Neutrophil (primary cell): ENCODE measurements around the gene LTN1.

ENCODE experiments used
- H3K27ac ChIP-seq: fragments of 200-600 bp; sonication (generic); 2 replicates; pipeline ENCODE4 v1.5.1; 2016; ENCODE audit warnings: mild to moderate bottlenecking, moderate library complexity
- H3K27me3 ChIP-seq: fragments of 200-600 bp; sonication (generic); 2 replicates; pipeline ENCODE4 v1.6.0; 2016; ENCODE audit warnings: mild to moderate bottlenecking
- H3K36me3 ChIP-seq: fragments of 200-600 bp; sonication (generic); 2 replicates; pipeline ENCODE4 v1.5.1; 2017
- H3K4me1 ChIP-seq, 2 experiments: fragments of 200-600 bp in 1 of 2; sonication (generic) in 1 of 2; 1 replicate in 1 of 2; 2 replicates in 1 of 2; pipeline versions ENCODE4 v1.5.1 to v1.6.1; 2013 to 2016; ENCODE audit warnings: low read depth in 1 of 2, low read length in 1 of 2, mild to moderate bottlenecking in 1 of 2, moderate library complexity in 1 of 2; ENCODE audit not compliant: control insufficient read depth in 1 of 2, insufficient read depth in 1 of 2
- H3K4me3 ChIP-seq, 2 experiments: fragments of 200-600 bp in 1 of 2; sonication (generic) in 1 of 2; 1 replicate in 1 of 2; 2 replicates in 1 of 2; pipeline ENCODE4 v1.5.1; 2013 to 2016; ENCODE audit warnings: low read depth in 1 of 2, low read length in 1 of 2, mild to moderate bottlenecking in 1 of 2, moderate library complexity in 1 of 2
- H3K9me3 ChIP-seq: fragments of 200-600 bp; sonication (generic); 2 replicates; pipeline ENCODE4 v1.5.1; 2016
- TF ChIP-seq, protein P1 (sequence below): fragments of 200-600 bp; sonication (generic); IDR thresholded peaks from 2 replicates; pipeline ENCODE4 v1.5.1; 2016; ENCODE audit warnings: antibody characterized with exemption

LTN1 gene

DNA sequence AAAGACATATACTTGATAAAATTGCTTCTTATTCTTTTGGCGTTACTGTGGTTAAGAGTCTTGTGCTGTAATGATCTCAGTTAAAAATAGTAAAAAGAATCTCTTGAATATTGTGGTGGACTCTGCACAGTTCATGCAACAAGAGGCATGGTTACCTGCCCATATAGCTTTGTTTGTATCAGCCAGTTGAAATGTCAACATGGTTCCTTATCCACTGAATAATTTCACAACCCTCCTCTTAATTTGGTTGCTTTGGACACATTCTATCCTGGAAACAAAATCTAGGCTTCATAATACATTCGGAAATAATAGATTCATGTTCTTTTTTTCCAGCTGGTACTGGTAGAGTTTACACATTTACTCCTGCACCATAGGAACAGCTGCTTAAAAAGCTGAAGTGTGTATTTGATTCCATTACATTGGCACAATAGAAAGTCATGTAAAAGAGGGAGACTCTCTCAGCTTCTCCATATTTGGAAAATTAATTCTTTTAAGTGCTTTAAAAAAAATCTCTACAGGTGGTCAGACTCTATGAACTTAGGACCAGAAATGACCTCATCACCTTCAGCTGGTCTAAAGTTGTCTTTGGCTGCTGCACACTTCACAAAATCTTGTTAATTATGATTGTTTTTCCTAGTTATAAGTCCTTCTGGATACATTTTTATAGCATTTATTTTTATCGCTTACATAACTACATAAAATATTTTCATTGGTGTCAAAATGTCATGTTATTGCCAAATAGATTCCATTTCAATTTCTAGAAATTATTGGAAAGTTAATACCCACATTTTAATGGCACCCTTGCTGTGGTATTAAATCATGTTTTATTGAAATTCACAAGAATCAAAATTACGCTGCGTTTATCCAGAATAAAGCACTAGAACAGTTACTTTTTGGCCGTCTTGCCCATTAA is 100.2 kb downstream of the LTN1 start:
- no peaks in the 10 kb centered on the region for H3K4me1 ChIP-seq
- H3K36me3 ChIP-seq = no peaks in the 10 kb centered on the region
- peaks cover 24% of the 10 kb centered on the region for H3K27me3 ChIP-seq
- no peak overlapping the region for H3K27ac ChIP-seq
- no peak overlapping the region for H3K4me3 ChIP-seq
- H3K9me3 ChIP-seq = no peaks in the 10 kb centered on the region
- TF ChIP-seq, protein P1, sequence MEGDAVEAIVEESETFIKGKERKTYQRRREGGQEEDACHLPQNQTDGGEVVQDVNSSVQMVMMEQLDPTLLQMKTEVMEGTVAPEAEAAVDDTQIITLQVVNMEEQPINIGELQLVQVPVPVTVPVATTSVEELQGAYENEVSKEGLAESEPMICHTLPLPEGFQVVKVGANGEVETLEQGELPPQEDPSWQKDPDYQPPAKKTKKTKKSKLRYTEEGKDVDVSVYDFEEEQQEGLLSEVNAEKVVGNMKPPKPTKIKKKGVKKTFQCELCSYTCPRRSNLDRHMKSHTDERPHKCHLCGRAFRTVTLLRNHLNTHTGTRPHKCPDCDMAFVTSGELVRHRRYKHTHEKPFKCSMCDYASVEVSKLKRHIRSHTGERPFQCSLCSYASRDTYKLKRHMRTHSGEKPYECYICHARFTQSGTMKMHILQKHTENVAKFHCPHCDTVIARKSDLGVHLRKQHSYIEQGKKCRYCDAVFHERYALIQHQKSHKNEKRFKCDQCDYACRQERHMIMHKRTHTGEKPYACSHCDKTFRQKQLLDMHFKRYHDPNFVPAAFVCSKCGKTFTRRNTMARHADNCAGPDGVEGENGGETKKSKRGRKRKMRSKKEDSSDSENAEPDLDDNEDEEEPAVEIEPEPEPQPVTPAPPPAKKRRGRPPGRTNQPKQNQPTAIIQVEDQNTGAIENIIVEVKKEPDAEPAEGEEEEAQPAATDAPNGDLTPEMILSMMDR = no peak

DNA sequence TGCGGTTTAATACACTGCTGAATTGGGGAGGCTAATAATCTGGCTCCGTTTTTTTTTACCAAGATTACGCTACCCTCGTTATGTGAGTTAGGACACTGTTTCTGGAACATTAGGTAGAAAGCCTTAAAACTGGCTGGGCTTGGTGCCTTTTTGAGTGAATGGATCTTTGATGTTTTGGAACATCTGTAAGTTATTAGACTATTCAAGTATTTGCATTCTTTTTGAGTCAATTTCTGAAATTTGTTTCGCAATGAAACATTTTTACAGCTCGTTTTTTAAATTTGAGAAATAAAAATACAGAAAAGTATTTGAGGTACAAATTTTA is 106.9 kb downstream of the LTN1 start:
- no peaks in the 10 kb centered on the region for H3K36me3 ChIP-seq
- peaks cover 24% of the 10 kb centered on the region for H3K27me3 ChIP-seq
- H3K9me3 ChIP-seq = no peaks in the 10 kb centered on the region
- H3K4me3 ChIP-seq = no peak overlapping the region
- H3K4me1 ChIP-seq = peaks cover 14% of the 10 kb centered on the region in 2 experiments
- no peak overlapping the region for H3K27ac ChIP-seq
- TF ChIP-seq, protein P1 = no peak

DNA sequence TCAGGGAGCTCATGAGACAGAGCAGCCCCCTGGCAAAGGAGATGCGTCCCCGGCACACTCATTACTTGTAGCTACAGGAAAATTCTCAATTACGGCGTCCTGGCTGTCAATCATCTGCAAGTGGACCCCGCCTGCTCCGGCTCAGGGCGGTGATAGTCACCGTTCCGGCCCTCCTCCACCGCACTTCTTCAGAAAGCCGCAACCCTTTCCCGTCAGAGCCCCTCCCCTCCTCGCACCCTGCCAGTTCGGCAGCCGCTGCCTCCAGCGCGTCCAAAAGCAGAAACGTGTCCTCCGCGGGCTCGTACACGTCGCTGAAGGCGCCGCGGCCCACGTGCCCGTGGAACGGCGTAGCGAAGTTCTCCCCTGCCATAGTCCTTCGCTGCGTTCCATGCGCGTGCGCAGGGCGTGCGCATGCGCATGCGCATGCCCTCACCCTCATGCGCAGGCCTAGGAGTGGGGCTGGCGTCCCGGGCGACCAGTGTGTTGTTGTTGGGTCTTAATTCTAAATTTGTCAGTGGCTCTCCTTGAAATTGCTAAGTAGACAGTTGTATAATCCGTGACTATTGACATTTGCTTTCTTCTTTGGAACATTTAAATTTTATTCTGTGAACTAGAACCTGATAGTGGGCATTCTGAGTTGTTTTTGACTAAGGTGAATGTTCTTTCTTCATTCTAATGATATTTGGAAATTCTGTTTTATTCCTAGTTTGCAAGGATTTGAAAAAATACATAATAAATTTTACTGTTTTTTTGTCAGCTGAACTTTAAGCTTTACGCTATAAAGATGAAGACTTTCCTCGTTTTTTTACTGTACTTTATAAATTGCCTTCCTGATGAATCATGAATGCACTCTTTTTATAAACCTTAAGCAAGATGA is 107.5 kb downstream of the LTN1 start:
- peak overlapping the region; percentile 75 for H3K27ac ChIP-seq
- TF ChIP-seq, protein P1 = peak; percentile 32
- H3K4me1 ChIP-seq = peaks cover 14% of the 10 kb centered on the region in 2 experiments
- no peaks in the 10 kb centered on the region for H3K9me3 ChIP-seq
- H3K27me3 ChIP-seq = peaks cover 18% of the 10 kb centered on the region
- peak overlapping the region; percentile 66 to 75 for H3K4me3 ChIP-seq
- no peaks in the 10 kb centered on the region for H3K36me3 ChIP-seq

DNA sequence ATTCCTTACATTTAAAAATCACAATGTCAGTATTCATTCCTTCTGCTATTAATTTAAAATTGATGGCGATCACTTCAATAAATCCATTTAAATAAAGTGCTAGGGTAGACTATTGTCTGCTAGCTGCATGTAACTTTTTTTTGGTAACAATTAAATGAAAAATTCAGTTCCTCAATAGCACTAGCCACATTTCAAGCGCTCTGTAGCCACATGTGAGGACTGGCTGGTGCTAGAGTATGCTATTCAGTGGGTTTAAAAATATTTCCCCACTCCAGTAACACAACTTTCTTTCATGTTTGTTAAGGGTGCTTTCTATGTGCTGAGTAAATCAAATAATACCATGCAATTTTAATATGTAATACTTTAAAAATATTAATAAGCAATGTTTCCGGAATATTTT is 108.2 kb downstream of the LTN1 start:
- H3K27me3 ChIP-seq = peaks cover 18% of the 10 kb centered on the region
- peak overlapping the region; percentile 75 for H3K27ac ChIP-seq
- H3K9me3 ChIP-seq = no peaks in the 10 kb centered on the region
- TF ChIP-seq, protein P1 = no peak
- H3K4me3 ChIP-seq = peak overlapping the region; percentile 66 to 75
- no peaks in the 10 kb centered on the region for H3K36me3 ChIP-seq
- peaks cover 14% of the 10 kb centered on the region in 2 experiments for H3K4me1 ChIP-seq

DNA sequence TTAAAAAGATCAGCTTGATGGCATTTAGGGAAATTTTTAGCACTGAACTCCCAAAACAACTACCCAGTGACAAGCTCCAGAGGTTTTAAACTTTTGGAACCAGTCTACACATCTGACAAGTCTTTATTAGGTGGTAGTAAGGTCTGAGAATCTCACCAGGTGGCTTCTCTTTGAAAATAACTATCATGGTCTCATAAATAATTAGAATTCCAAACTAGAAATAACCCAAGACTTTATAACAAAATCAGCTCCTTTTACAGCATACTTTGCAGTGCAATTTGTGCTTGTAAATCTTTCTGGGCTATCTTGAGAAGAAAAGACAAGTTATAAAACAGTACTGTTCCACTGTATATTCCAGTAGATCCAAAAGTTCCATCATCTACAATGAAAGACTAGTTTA is 108.7 kb downstream of the LTN1 start:
- Histone ChIP-seq H3K27me3 (peaks cover 13% of the 10 kb centered on the region), H3K9me3 (no peaks in the 10 kb centered on the region), H3K36me3 (no peaks in the 10 kb centered on the region), H3K4me1 (peaks cover 14% of the 10 kb centered on the region in 2 experiments), H3K27ac (no peak overlapping the region), H3K4me3 (no peak overlapping the region)
- TF ChIP-seq, protein P1 = no peak
